Thoracic aorta (tissue), 2 donors: Measurements from ENCODE around the gene CAMSAP1. TPM values are rescaled to one million over a fixed set of nuclear protein-coding genes. Genes with fewer than 3 reads are reported as not detected.
A peak's percentile ranks its signal among the peaks of the same experiment; 100 is the strongest.

Experiments
- ATAC-seq: fragments of 150-250 bp; one replicate; pipeline ENCODE4 v1.8.0; 2017; ENCODE audit warnings: low read depth; ENCODE audit not compliant: insufficient number of reproducible peaks, low FRiP score
- DNase-seq: peaks from one replicate; pipeline ENCODE4 v3.0.0-alpha.2; 2020; ENCODE audit warnings: low spot score
- H3K27ac ChIP-seq, 2 donors: fragments of 200-600 bp; sonication (generic); 1 replicate in 1 of 2; 2 replicates in 1 of 2; pipeline ENCODE4 v1.5.1; 2016; ENCODE audit warnings: mild to moderate bottlenecking in 2 of 2, moderate library complexity in 2 of 2
- H3K27me3 ChIP-seq: fragments of 200-600 bp; sonication (generic); replicated peaks from 2 replicates; pipeline ENCODE4 v1.6.0; 2016; ENCODE audit warnings: mild to moderate bottlenecking; ENCODE audit not compliant: insufficient read depth
- H3K36me3 ChIP-seq: fragments of 200-600 bp; sonication (generic); one replicate; pipeline ENCODE4 v1.5.1; 2016
- H3K4me1 ChIP-seq, 2 donors: fragments of 200-600 bp; sonication (generic); 1 replicate in 1 of 2; 2 replicates in 1 of 2; pipeline versions ENCODE4 v1.5.1 to v1.6.0; 2016; ENCODE audit warnings: low read depth in 2 of 2, mild to moderate bottlenecking in 1 of 2; ENCODE audit not compliant: control insufficient read depth in 1 of 2
- H3K4me3 ChIP-seq: fragments of 200-600 bp; sonication (generic); 2 replicates; pipeline ENCODE4 v1.5.1; 2016; ENCODE audit warnings: mild to moderate bottlenecking
- H3K9me3 ChIP-seq: fragments of 200-600 bp; sonication (generic); 2 replicates; pipeline ENCODE4 v1.5.1; 2016
- total RNA-seq, 2 donors: library from RNA; depleted of rRNA; stranded (reverse); fragments of >200 nt; gene quantifications; one replicate each; pipeline versions ENCODE4 v1.1.0 to v1.2.3, GENCODE V29; 2016
- TF ChIP-seq, protein P1 (sequence below): fragments of 200-600 bp; sonication (generic); IDR thresholded peaks from one replicate; pipeline ENCODE4 v1.5.1; 2019; ENCODE audit warnings: antibody characterized with exemption

CAMSAP1 gene
- total RNA-seq, 2 donors from 2014 or later: 19.1 to 20.2 TPM

DNA sequence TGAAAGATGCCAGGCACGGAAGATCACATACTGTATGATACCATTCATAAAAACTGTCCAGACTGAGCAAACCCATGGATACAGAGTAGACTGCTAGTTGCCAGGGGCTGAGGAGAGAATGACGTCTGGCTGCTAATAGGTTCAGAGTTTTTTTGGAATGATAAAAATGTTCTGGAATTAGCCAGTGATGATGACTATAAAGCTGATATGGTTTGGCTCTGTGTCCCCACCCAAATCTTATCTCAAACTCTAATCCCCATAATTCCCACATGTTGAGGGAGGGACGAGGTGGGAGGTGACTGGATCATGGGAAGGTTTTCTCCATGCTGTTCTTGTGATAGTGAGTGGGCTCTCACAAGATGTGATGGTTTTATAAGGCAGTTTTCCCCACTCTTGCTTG lies 37.4 kb downstream of the CAMSAP1 start:
- ATAC-seq: no peak
- Histone ChIP-seq H3K9me3 (no peaks in the 10 kb centered on the region), H3K27ac (no peak overlapping the region), H3K4me3 (no peak overlapping the region), H3K27me3 (no peaks in the 10 kb centered on the region), H3K4me1 (no peaks in the 10 kb centered on the region), H3K36me3 (no peaks in the 10 kb centered on the region)
- TF ChIP-seq, protein P1, sequence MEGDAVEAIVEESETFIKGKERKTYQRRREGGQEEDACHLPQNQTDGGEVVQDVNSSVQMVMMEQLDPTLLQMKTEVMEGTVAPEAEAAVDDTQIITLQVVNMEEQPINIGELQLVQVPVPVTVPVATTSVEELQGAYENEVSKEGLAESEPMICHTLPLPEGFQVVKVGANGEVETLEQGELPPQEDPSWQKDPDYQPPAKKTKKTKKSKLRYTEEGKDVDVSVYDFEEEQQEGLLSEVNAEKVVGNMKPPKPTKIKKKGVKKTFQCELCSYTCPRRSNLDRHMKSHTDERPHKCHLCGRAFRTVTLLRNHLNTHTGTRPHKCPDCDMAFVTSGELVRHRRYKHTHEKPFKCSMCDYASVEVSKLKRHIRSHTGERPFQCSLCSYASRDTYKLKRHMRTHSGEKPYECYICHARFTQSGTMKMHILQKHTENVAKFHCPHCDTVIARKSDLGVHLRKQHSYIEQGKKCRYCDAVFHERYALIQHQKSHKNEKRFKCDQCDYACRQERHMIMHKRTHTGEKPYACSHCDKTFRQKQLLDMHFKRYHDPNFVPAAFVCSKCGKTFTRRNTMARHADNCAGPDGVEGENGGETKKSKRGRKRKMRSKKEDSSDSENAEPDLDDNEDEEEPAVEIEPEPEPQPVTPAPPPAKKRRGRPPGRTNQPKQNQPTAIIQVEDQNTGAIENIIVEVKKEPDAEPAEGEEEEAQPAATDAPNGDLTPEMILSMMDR: no peak
- DNase-seq: no peak

DNA sequence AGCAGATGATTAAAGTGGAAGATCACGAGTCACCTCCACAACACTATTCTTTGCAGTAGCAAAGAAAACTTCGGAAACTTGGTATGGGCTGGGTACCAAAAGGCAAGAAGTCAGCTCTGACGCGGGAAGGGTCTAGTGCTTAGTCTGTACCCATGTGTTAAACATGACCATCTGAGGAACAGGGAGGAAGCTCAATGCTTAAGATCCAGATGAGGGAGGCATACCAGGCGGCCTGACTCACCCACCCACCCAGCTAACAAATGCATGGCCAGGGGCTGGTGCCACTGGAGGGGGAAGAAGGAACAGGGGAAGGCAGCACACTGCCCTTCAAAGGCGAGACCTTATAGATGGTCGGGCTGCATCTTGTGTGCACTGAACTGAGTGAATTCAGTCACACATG lies 41.8 kb downstream of the CAMSAP1 start:
- TF ChIP-seq, protein P1: no peak
- Histone ChIP-seq H3K36me3 (peaks cover 3% of the 10 kb centered on the region), H3K27ac (no peak overlapping the region), H3K4me1 (peaks cover 0 to 8% of the 10 kb centered on the region in 2 donors), H3K9me3 (no peaks in the 10 kb centered on the region), H3K27me3 (no peaks in the 10 kb centered on the region), H3K4me3 (no peak overlapping the region)
- no peak for ATAC-seq
- no peak for DNase-seq

DNA sequence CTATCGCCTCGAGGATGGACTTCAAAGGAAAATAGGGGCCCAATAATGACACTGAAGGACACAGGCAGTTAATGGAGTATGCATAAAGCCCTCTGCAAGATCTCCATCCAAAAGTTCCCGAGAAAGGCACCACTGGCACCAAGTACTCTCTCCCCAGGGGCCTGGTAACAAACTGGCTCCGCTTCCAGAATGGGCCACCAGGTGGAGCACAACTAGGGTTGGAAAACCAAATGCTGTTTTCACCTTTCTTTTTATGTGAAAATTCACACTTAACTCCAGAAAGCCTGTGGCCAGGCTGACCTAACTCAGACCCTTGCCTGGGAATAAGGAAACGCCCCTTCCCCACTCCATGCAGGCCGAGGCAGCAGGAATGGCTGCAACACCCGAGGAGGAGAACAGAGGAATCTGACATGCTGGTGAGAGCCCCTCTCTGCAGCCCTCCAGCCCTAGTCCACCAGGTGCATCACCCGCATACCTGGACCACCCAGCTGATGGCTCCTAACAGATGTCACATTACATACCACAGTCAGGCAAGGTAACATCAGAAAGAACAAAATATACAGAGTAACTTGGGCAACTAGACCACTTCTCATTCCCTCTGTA lies 42.8 kb downstream of the CAMSAP1 start:
- H3K9me3 ChIP-seq: no peaks in the 10 kb centered on the region
- TF ChIP-seq, protein P1: peak; percentile 85
- no peaks in the 10 kb centered on the region for H3K27me3 ChIP-seq
- no peak overlapping the region for H3K4me3 ChIP-seq
- no peak overlapping the region for H3K27ac ChIP-seq
- ATAC-seq (no peak), DNase-seq (no peak)
- peaks cover 3% of the 10 kb centered on the region for H3K36me3 ChIP-seq
- H3K4me1 ChIP-seq: peaks cover 0 to 8% of the 10 kb centered on the region in 2 donors

DNA sequence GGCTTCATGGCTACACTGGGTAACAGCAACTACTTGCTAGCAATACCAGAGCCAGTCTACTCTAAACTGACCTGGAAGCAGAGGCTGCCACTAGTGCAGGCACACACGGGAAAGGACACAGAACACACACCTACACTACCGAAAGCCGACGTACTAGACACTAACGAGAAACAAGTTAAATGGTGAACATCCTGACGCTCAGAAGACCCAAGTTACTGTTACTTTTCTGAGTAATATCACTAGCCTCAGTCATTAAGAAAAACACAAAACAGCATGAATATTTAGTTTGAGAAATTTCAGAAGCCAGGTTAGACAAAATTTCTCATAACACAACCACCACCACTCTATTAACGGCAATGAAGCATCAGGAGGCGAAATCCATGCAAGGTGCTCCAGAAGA lies 44.5 kb downstream of the CAMSAP1 start:
- no peak for ATAC-seq
- TF ChIP-seq, protein P1: no peak
- peaks cover 3% of the 10 kb centered on the region for H3K36me3 ChIP-seq
- DNase-seq: no peak
- no peak overlapping the region for H3K27ac ChIP-seq
- peaks cover 0 to 8% of the 10 kb centered on the region in 2 donors for H3K4me1 ChIP-seq
- no peak overlapping the region for H3K4me3 ChIP-seq
- H3K27me3 ChIP-seq: no peaks in the 10 kb centered on the region
- H3K9me3 ChIP-seq: no peaks in the 10 kb centered on the region

DNA sequence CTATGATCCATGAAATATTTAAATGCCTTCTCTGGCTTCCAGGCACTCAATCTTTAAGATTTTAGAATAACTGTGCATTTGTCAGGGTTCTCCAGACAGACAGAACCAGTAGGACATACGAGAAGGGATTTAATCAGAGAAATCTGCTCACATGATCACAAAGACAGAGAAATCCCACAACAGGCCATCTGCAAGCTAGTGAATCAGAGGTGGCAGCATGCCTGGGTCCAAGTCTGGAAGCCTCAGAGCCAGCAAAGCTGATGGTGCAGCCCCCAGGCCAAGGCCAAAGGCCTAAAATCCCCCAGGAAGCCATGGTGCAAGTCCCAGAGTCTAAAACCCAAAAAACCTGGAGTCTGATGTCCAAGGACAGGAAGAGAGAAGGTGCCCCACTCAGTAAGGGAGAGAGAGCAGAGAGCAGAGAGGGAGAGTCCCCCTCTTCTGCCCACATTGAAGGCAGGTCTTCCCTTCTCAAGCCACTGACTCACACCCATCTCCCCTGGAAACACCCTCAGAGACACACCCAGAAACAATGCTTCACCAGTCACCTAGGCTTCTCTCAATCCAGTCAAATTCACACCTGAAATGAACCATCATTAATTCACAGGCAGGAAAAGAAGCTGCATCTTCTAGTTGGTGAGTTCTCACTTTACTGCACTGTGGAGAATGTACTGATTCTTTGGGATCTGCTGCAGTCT lies 48.7 kb downstream of the CAMSAP1 start:
- ATAC-seq (no peak), DNase-seq (no peak)
- peaks cover 15% of the 10 kb centered on the region for H3K36me3 ChIP-seq
- no peaks in the 10 kb centered on the region for H3K27me3 ChIP-seq
- TF ChIP-seq, protein P1: no peak
- H3K27ac ChIP-seq: no peak overlapping the region
- H3K4me1 ChIP-seq: no peaks in the 10 kb centered on the region
- H3K9me3 ChIP-seq: no peaks in the 10 kb centered on the region
- H3K4me3 ChIP-seq: no peak overlapping the region
